ENCODE data around the gene GRB7. TPM values are rescaled to one million over a fixed set of nuclear protein-coding genes. Genes with fewer than 3 reads are reported as not detected.

GRB7 gene
- total RNA-seq, 1 experiment from 2014 or later, result 2,531 TPM

- CTCF ChIA-PET, result interaction anchor here (0.5 to 161.2 kb wide), 36 partner anchors 12 to 1845 kb away, joined by 3 to 42089 read pairs (median 5); partner anchors contain the start of genes ERBB2, GRB7, GSDMA and GSDMB
- Mint-ChIP-seq H3K4me1 (ENCODE audit: low read depth, unreplicated experiment) (peaks cover 87% of the 10 kb centered on the region), H3K36me3 (ENCODE audit: insufficient read depth, unreplicated experiment) (peaks cover 96% of the 10 kb centered on the region), H3K27me3 (ENCODE audit: unreplicated experiment) (no peaks in the 10 kb centered on the region), H3K27ac (ENCODE audit: unreplicated experiment) (peak overlapping the region; percentile 67), H3K9me3 (ENCODE audit: low read depth, unreplicated experiment) (no peaks in the 10 kb centered on the region), H3K4me3 (ENCODE audit: low read depth, unreplicated experiment) (peak overlapping the region; percentile 71)
- no peak for TF ChIP-seq CTCF (IDR thresholded peaks at IDR 0.05; ENCODE audit: unreplicated experiment)
- no TSS peak for BruUV-seq (replicated peaks)
- intact Hi-C loops (cut with micrococcal nuclease; ENCODE audit: unreplicated experiment), result loop anchor here (5.0 kb wide), 3 partner anchors 51 to 714 kb away; partner anchors contain the start of gene TOP2A
- DNase-seq, result peak; percentile 95
These were observed 34.5 kb upstream of the GRB7 start for GRCh38 chr17:39702901-39703893.

- intact Hi-C loops (cut with micrococcal nuclease; ENCODE audit: unreplicated experiment), result loop anchor here (5.0 kb wide), 3 partner anchors 52 to 713 kb away; partner anchors contain the start of gene TOP2A
- H3K9me3 Mint-ChIP-seq (ENCODE audit: low read depth, unreplicated experiment), result no peaks in the 10 kb centered on the region
- TF ChIP-seq CTCF (IDR thresholded peaks at IDR 0.05; ENCODE audit: unreplicated experiment), result no peak
- BruUV-seq (replicated peaks), result no TSS peak
- peak overlapping the region; percentile 67 for H3K27ac Mint-ChIP-seq (ENCODE audit: unreplicated experiment)
- no peak for DNase-seq
- peaks cover 100% of the 10 kb centered on the region for H3K36me3 Mint-ChIP-seq (ENCODE audit: insufficient read depth, unreplicated experiment)
- H3K27me3 Mint-ChIP-seq (ENCODE audit: unreplicated experiment), result no peaks in the 10 kb centered on the region
- CTCF ChIA-PET, result interaction anchor here (0.6 to 161.2 kb wide), 25 partner anchors 11 to 1844 kb away, joined by 3 to 42089 read pairs (median 9); partner anchors contain the start of genes ERBB2, GRB7, GSDMA and GSDMB
- H3K4me1 Mint-ChIP-seq (ENCODE audit: low read depth, unreplicated experiment), result peaks cover 90% of the 10 kb centered on the region
- peak overlapping the region; percentile 71 for H3K4me3 Mint-ChIP-seq (ENCODE audit: low read depth, unreplicated experiment)
These were observed 33.8 kb upstream of the GRB7 start for GRCh38 chr17:39703913-39704312.

GRCh38 chr17:39704821-39705551 lies 32.8 kb upstream of the GRB7 start:
- TF ChIP-seq CTCF (IDR thresholded peaks at IDR 0.05; ENCODE audit: unreplicated experiment), result no peak
- Mint-ChIP-seq H3K4me3 (ENCODE audit: low read depth, unreplicated experiment) (peak overlapping the region; percentile 71), H3K36me3 (ENCODE audit: insufficient read depth, unreplicated experiment) (peaks cover 100% of the 10 kb centered on the region), H3K4me1 (ENCODE audit: low read depth, unreplicated experiment) (peaks cover 92% of the 10 kb centered on the region), H3K27ac (ENCODE audit: unreplicated experiment) (peak overlapping the region; percentile 67), H3K27me3 (ENCODE audit: unreplicated experiment) (no peaks in the 10 kb centered on the region), H3K9me3 (ENCODE audit: low read depth, unreplicated experiment) (no peaks in the 10 kb centered on the region)
- no TSS peak for BruUV-seq (replicated peaks)
- CTCF ChIA-PET, result interaction anchor here (0.6 to 161.2 kb wide), 45 partner anchors 10 to 1433 kb away, joined by 3 to 42089 read pairs (median 7); partner anchors contain the start of genes ERBB2, GRB7, GSDMA and GSDMB
- peak; percentile 99 for DNase-seq
- intact Hi-C loops (cut with micrococcal nuclease; ENCODE audit: unreplicated experiment), result loop anchor here (5.0 kb wide), 4 partner anchors 53 to 712 kb away; partner anchors contain the start of gene TOP2A
